ENCODE measurements around the gene S100A16.
"Not testable (repeated sequence)": the region's sequence is repeated elsewhere in the genome, so short reads cannot be mapped to it uniquely, and the experiment has no call there.

The S100A16 gene

GRCh38 chr1:153612755-153613331 is at the start of gene S100A16:
Gene S100A16 (minus strand): TSS chr1:153613137. CDS start chr1:153608151, 4,986 bp downstream.
- DNase-seq (ENCODE audit: low read depth), result no peak

- no peak for DNase-seq (ENCODE audit: low read depth)
These were observed 49.3 kb upstream of the S100A16 start for GRCh38 chr1:153662269-153662668.

GRCh38 chr1:153661111-153661708 is 48.3 kb upstream of the S100A16 start:
- DNase-seq (ENCODE audit: low read depth), result no peak

- no peak for DNase-seq (ENCODE audit: low read depth)
These were observed 46.7 kb upstream of the S100A16 start for GRCh38 chr1:153659656-153660055.

GRCh38 chr1:153659175-153659534 is 46.2 kb upstream of the S100A16 start:
- DNase-seq (ENCODE audit: low read depth), result no peak

- peak; percentile 75 for DNase-seq (ENCODE audit: low read depth)
These were observed 45.6 kb upstream of the S100A16 start, which contains the start of gene SNAPIN for GRCh38 chr1:153658400-153659174. Gene SNAPIN (plus strand): TSS chr1:153658703. CDS start chr1:153658744, 41 bp downstream.

- no peak for DNase-seq (ENCODE audit: low read depth)
These were observed 42.4 kb upstream of the S100A16 start for GRCh38 chr1:153655333-153655732.

GRCh38 chr1:153652805-153653500 is 40.0 kb upstream of the S100A16 start:
- no peak for DNase-seq (ENCODE audit: low read depth)

- no peak for DNase-seq (ENCODE audit: low read depth)
These were observed 38.8 kb upstream of the S100A16 start for GRCh38 chr1:153651771-153652170.

- DNase-seq (ENCODE audit: low read depth), result no peak
These were observed 36.9 kb upstream of the S100A16 start for GRCh38 chr1:153649863-153650235.

- DNase-seq (ENCODE audit: low read depth), result no peak
These were observed 36.4 kb upstream of the S100A16 start for GRCh38 chr1:153649137-153649862.

GRCh38 chr1:153648000-153648643 is 35.2 kb upstream of the S100A16 start:
- DNase-seq (ENCODE audit: low read depth), result no peak

- DNase-seq (ENCODE audit: low read depth), result no peak
These were observed 34.4 kb upstream of the S100A16 start for GRCh38 chr1:153647346-153647714.

- DNase-seq (ENCODE audit: low read depth), result no peak
These were observed 33.9 kb upstream of the S100A16 start for GRCh38 chr1:153646672-153647345.

- no peak for DNase-seq (ENCODE audit: low read depth)
These were observed 30.9 kb upstream of the S100A16 start for GRCh38 chr1:153643816-153644215.

- no peak for DNase-seq (ENCODE audit: low read depth)
These were observed 30.2 kb upstream of the S100A16 start for GRCh38 chr1:153643100-153643499.

GRCh38 chr1:153642161-153642560 is 29.2 kb upstream of the S100A16 start:
- DNase-seq (ENCODE audit: low read depth), result no peak

GRCh38 chr1:153640861-153641260 is 27.9 kb upstream of the S100A16 start:
- DNase-seq (ENCODE audit: low read depth), result no peak

- DNase-seq (ENCODE audit: low read depth), result not testable (repeated sequence)
These were observed 27.3 kb upstream of the S100A16 start for GRCh38 chr1:153640213-153640612.

GRCh38 chr1:153639280-153639679 is 26.3 kb upstream of the S100A16 start:
- no peak for DNase-seq (ENCODE audit: low read depth)

GRCh38 chr1:153638261-153638660 is 25.3 kb upstream of the S100A16 start:
- no peak for DNase-seq (ENCODE audit: low read depth)
